A673 (cell line): ENCODE results near the gene ZNF18. TPM values are rescaled to one million over a fixed set of nuclear protein-coding genes. Genes with fewer than 3 reads are reported as not detected.

ENCODE experiments used
- BruUV-seq: library from RNA; stranded (reverse); fragments of 400-500 nt; replicated peaks from 2 replicates; lab custom pipeline; 2021; lab: Mats Ljungman, UMichigan
- CTCF ChIA-PET: fragments of 300-600 bp; sonication (Branson Sonifier 250); formaldehyde crosslinking; loops from one replicate; lab custom pipeline; 2022; ENCODE audit warnings: antibody characterized with exemption; lab: Charles Lee
- POLR2A ChIA-PET: fragments of 300-600 bp; sonication (Branson Sonifier 250); formaldehyde crosslinking; loops from one replicate; lab custom pipeline; 2022; ENCODE audit warnings: antibody characterized with exemption; ENCODE audit not compliant: low non-redundant PET; lab: Charles Lee
- DNase-seq: peaks from one replicate; pipeline ENCODE4 v3.0.0-alpha.2; 2015; ENCODE audit warnings: low spot score
- H3K27ac ChIP-seq: fragments of 200-600 bp; sonication (generic); 2 replicates; pipeline ENCODE4 v1.5.1; 2016; ENCODE audit warnings: mixed run types, low read depth, mild to moderate bottlenecking, mixed read lengths, antibody characterized with exemption, low read length; ENCODE audit not compliant: poor library complexity, severe bottlenecking
- H3K27me3 ChIP-seq: fragments of 200-600 bp; sonication (generic); replicated peaks from 2 replicates; pipeline ENCODE4 v1.6.1; 2017; ENCODE audit warnings: mixed run types, low read depth, mild to moderate bottlenecking, mixed read lengths, antibody characterized with exemption, low read length; ENCODE audit not compliant: insufficient read depth, poor library complexity
- H3K36me3 ChIP-seq: fragments of 200-600 bp; sonication (generic); 2 replicates; pipeline ENCODE4 v1.6.1; 2016; ENCODE audit warnings: mixed run types, mild to moderate bottlenecking, mixed read lengths, antibody characterized with exemption, low read length; ENCODE audit not compliant: insufficient read depth, poor library complexity, severe bottlenecking
- H3K4me1 ChIP-seq: fragments of 200-600 bp; sonication (generic); 2 replicates; pipeline ENCODE4 v1.6.1; 2017; ENCODE audit warnings: mixed run types, mild to moderate bottlenecking, mixed read lengths, antibody characterized with exemption, low read length; ENCODE audit not compliant: insufficient read depth, poor library complexity, severe bottlenecking
- H3K4me3 ChIP-seq: fragments of 200-600 bp; sonication (generic); 2 replicates; pipeline ENCODE4 v1.5.1; 2016; ENCODE audit warnings: low read depth, mixed run types, mild to moderate bottlenecking, mixed read lengths, low read length; ENCODE audit not compliant: poor library complexity, severe bottlenecking
- H3K9me3 ChIP-seq: fragments of 200-600 bp; sonication (generic); 2 replicates; pipeline ENCODE4 v1.6.1; 2016; ENCODE audit warnings: mixed run types, low read depth, mild to moderate bottlenecking, mixed read lengths, antibody characterized with exemption, low read length; ENCODE audit not compliant: poor library complexity, severe bottlenecking
- EZH2 ChIP-seq: fragments of 200-600 bp; sonication (generic); IDR thresholded peaks from 2 replicates; pipeline ENCODE4 v1.6.1; 2017; ENCODE audit warnings: borderline replicate concordance, low read depth, mild to moderate bottlenecking, mixed read lengths, antibody characterized with exemption, low read length; ENCODE audit not compliant: poor library complexity, severe bottlenecking
- intact Hi-C: fragments of 100-400 bp; cut with micrococcal nuclease; formaldehyde crosslinking; loops from one replicate; pipeline ENCODE4 v1.10.0; 2022; ENCODE audit not compliant: unreplicated experiment
- total RNA-seq: library from RNA; stranded (reverse); gene quantifications from 2 replicates; pipeline ENCODE4 v1.2.3, GENCODE V29; 2021
- TF ChIP-seq, protein P1 (sequence below): fragments of 300-800, 200-600 bp; sonication (generic); conservative IDR thresholded peaks from 2 replicates; pipeline ENCODE4 v1.5.1; 2017; ENCODE audit warnings: low read depth, mild to moderate bottlenecking, antibody characterized with exemption, low read length, moderate library complexity, mixed read lengths

The ZNF18 gene
- total RNA-seq, 1 experiment from 2014 or later, result 11.9 TPM

DNA sequence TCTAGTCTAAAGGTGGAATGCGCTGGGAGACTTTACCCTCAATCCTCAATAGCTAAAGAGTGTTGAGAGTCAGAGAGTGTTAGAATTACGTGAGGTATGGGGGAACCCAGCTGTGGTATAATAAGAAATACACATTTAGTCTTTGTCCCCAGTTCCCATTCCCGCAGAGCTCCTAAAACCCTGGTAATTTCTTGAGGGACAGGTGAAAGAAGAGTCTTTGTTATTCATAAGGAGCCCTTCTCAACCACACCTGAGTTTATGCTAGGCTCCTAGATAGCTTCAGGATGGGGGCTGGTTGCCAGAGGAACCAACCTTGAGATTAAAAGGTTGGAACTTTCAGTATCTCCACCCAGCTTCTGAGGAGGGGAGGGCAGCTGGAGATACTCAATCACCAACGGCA lies 5.8 kb downstream of the ZNF18 start:
- ChIA-PET POLR2A (no interaction called here), CTCF (no interaction called here)
- no peak overlapping the region for H3K4me3 ChIP-seq
- no peak for DNase-seq
- H3K36me3 ChIP-seq, result peaks cover 33% of the 10 kb centered on the region
- H3K4me1 ChIP-seq, result peaks cover 8% of the 10 kb centered on the region
- no peaks in the 10 kb centered on the region for H3K9me3 ChIP-seq
- intact Hi-C loops, result no loop called here
- no TSS peak for BruUV-seq
- TF ChIP-seq EZH2, result no peak
- TF ChIP-seq, protein P1, sequence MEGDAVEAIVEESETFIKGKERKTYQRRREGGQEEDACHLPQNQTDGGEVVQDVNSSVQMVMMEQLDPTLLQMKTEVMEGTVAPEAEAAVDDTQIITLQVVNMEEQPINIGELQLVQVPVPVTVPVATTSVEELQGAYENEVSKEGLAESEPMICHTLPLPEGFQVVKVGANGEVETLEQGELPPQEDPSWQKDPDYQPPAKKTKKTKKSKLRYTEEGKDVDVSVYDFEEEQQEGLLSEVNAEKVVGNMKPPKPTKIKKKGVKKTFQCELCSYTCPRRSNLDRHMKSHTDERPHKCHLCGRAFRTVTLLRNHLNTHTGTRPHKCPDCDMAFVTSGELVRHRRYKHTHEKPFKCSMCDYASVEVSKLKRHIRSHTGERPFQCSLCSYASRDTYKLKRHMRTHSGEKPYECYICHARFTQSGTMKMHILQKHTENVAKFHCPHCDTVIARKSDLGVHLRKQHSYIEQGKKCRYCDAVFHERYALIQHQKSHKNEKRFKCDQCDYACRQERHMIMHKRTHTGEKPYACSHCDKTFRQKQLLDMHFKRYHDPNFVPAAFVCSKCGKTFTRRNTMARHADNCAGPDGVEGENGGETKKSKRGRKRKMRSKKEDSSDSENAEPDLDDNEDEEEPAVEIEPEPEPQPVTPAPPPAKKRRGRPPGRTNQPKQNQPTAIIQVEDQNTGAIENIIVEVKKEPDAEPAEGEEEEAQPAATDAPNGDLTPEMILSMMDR, result no peak
- H3K27me3 ChIP-seq, result no peaks in the 10 kb centered on the region
- no peak overlapping the region for H3K27ac ChIP-seq

GRCh38 chr17:11990363-11990983 lies 6.8 kb downstream of the ZNF18 start:
- Histone ChIP-seq H3K9me3 (no peaks in the 10 kb centered on the region), H3K4me1 (peaks cover 3% of the 10 kb centered on the region), H3K36me3 (peaks cover 36% of the 10 kb centered on the region), H3K27ac (no peak overlapping the region), H3K4me3 (no peak overlapping the region), H3K27me3 (no peaks in the 10 kb centered on the region)
- ChIA-PET CTCF (interaction anchor here (0.6 kb wide), 1 partner anchor 9 kb away, joined by 5 read pairs; no protein-coding TSS in a partner anchor), POLR2A (no interaction called here)
- intact Hi-C loops, result no loop called here
- no TSS peak for BruUV-seq
- no peak for DNase-seq
- TF ChIP-seq, protein P1, result no peak
- no peak for TF ChIP-seq EZH2

GRCh38 chr17:11986942-11987329 lies 10.3 kb downstream of the ZNF18 start:
- peak; percentile 69 for DNase-seq
- no peak for TF ChIP-seq EZH2
- TF ChIP-seq, protein P1, result peak; percentile 63
- no peaks in the 10 kb centered on the region for H3K27me3 ChIP-seq
- H3K4me3 ChIP-seq, result no peak overlapping the region
- ChIA-PET CTCF (interaction anchor here (0.8 to 1.8 kb wide), 3 partner anchors 1111 to 1340 kb away, joined by 3 to 6 read pairs (median 3); no protein-coding TSS in a partner anchor), POLR2A (interaction anchor here (0.7 kb wide), 1 partner anchor 10 kb away, joined by 4 read pairs; no protein-coding TSS in a partner anchor)
- BruUV-seq, result no TSS peak
- peaks cover 49% of the 10 kb centered on the region for H3K36me3 ChIP-seq
- no peak overlapping the region for H3K27ac ChIP-seq
- no peaks in the 10 kb centered on the region for H3K9me3 ChIP-seq
- H3K4me1 ChIP-seq, result peaks cover 10% of the 10 kb centered on the region
- intact Hi-C loops, result loop anchor here (1.0 to 5.0 kb wide), 3 partner anchors 1108 to 1250 kb away; no protein-coding TSS in a partner anchor
